C4-2B (cell line): ENCODE data around the gene TAS2R43.
"Not testable (repeated sequence)": the region's sequence is repeated elsewhere in the genome, so short reads cannot be mapped to it uniquely, and the experiment has no call there.

Experiments used
- H3K27ac ChIP-seq: fragments of 450-650 bp; 2 replicates; pipeline ENCODE4 v1.5.1; 2017
- ZFX ChIP-seq: fragments of 450-650 bp; IDR thresholded peaks from 2 replicates; pipeline ENCODE4 v1.6.1; 2017
- TF ChIP-seq, protein P1 (sequence below): fragments of 450-650 bp; conservative IDR thresholded peaks from 2 replicates; pipeline ENCODE4 v1.5.1; 2017; ENCODE audit warnings: mild to moderate bottlenecking

The TAS2R43 gene, protein sequence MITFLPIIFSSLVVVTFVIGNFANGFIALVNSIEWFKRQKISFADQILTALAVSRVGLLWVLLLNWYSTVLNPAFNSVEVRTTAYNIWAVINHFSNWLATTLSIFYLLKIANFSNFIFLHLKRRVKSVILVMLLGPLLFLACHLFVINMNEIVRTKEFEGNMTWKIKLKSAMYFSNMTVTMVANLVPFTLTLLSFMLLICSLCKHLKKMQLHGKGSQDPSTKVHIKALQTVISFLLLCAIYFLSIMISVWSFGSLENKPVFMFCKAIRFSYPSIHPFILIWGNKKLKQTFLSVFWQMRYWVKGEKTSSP

DNA sequence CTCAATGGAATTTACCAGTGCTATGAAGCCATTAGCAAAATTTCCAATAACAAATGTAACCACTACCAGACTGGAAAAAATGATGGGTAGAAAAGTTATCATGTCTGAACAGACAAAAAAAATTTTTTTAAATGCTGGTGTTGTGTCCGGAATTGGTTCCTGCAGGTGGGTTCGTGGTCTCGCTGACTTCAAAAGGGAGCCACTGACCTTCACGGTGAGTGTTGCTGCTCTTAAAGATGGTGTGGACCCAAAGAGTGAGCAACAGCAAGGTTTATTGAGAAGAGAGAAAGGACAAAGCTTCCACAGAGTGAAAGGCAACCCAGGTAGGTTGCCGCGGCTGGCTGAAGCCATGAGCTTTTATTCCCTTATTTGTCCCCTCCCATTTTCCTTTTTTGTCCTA, at the start of gene TAS2R43:
TAS2R43 (minus strand) TSS at position 186 of the 400 bp plus-strand sequence; CDS start at position 102, 84 bp downstream.
- no peak within 1 kb of the TSS for H3K27ac ChIP-seq
- TF ChIP-seq, protein P1, sequence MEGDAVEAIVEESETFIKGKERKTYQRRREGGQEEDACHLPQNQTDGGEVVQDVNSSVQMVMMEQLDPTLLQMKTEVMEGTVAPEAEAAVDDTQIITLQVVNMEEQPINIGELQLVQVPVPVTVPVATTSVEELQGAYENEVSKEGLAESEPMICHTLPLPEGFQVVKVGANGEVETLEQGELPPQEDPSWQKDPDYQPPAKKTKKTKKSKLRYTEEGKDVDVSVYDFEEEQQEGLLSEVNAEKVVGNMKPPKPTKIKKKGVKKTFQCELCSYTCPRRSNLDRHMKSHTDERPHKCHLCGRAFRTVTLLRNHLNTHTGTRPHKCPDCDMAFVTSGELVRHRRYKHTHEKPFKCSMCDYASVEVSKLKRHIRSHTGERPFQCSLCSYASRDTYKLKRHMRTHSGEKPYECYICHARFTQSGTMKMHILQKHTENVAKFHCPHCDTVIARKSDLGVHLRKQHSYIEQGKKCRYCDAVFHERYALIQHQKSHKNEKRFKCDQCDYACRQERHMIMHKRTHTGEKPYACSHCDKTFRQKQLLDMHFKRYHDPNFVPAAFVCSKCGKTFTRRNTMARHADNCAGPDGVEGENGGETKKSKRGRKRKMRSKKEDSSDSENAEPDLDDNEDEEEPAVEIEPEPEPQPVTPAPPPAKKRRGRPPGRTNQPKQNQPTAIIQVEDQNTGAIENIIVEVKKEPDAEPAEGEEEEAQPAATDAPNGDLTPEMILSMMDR, result no peak
- TF ChIP-seq ZFX, result no peak

DNA sequence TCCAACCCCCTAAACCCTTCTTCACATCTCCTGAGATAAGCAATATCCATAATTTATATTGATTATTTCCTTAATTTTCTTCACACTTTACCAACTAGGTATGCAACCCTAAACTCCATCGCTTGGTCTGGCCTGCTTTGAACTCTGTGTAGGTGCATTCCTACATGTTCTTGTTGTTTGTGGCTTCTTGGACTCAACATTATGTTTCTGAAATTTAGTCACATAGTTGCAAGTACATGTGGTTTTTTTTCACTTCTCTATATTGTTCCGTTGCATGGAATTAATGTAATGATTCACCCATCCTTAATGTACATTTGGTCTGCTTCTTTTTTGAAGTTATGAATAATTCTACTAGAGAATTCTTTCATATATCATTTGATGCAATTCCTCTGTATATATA, 44.0 kb upstream of the TAS2R43 start:
- TF ChIP-seq, protein P1, result no peak
- TF ChIP-seq ZFX, result no peak
- H3K27ac ChIP-seq, result no peak overlapping the region

DNA sequence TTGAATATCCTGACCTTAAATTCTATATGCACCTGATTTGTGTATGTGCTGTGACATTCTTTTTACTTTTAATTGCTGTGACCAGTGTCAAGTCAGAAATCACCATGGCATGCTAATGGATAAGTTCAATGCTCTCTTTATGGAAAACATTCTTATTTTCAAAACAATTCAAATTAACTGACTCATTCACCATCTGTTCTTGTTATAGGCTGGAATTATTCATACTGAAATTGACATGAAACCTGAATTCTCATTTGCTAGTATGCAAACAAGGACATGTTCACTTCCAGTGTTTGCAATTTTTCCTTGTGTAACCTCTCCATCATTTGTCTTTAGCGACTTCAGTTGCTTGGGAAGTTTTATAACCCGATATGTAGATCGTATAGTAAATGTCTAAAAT, 42.2 kb upstream of the TAS2R43 start, which contains the start of gene TAS2R30:
TAS2R30 (minus strand) TSS at position 340 of the 400 bp plus-strand sequence. CDS start 400 bp downstream, outside the sequence.
- H3K27ac ChIP-seq, result no peak within 1 kb of the TSS
- TF ChIP-seq, protein P1, result no peak
- TF ChIP-seq ZFX, result no peak

DNA sequence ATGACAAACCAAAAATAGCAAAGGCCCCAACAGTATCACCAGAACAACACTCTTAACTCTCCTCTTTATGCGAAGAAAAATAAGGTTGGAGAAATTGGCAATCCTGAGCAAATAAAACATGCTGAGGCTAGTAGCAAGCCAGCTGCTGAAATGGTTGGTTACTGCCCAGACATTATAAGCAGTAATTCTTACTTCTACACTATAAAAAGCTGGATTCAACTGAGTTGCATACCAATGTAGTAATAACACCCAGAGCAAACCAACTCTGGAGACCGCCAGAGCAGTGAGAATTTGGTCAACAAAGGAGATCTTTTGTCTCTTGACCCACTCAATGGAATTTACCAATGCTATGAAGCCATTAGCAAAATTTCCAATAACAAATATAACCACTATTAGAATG, 41.7 kb upstream of the TAS2R43 start:
- H3K27ac ChIP-seq, result no peak overlapping the region
- TF ChIP-seq, protein P1, result no peak
- no peak for TF ChIP-seq ZFX

DNA sequence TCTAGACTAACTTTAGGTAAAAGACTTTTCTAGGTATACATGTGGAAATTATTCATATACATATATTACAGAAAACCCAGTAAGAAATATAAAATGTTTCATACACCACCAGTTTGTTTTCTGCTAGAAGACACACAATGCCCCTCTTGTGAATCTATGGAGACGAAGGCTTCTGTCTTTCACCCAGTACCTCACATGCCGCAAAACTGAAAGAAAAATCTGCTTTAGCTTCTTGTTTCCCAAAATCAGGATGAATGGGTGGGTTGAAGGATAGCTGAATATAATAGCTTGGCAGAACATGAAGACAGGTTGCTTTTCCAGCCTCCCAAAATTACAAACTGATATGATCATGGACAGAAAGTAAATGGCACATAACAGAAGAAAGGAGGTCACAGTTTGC, 41.0 kb upstream of the TAS2R43 start:
- H3K27ac ChIP-seq, result no peak overlapping the region
- TF ChIP-seq, protein P1, result no peak
- TF ChIP-seq ZFX, result no peak

DNA sequence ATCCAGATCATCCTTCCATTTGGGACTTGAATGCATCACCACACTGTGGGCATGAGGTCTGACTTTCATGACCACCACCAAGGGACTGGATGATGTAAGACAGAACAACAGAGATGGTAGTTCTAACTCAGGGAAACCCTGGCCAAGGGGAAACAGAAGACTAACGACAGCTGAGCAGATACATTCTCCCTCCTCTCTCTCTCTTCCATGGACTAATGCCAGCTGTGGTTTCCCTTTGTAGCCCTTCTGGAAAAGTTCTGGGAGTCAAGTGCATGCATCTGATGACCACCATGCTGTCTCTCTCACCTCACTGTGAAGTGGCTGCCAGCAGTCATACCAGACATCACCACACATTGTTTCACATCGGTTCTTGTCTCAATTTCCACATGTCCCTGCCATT, 38.9 kb upstream of the TAS2R43 start:
- TF ChIP-seq, protein P1, result no peak
- no peak for TF ChIP-seq ZFX
- no peak overlapping the region for H3K27ac ChIP-seq

DNA sequence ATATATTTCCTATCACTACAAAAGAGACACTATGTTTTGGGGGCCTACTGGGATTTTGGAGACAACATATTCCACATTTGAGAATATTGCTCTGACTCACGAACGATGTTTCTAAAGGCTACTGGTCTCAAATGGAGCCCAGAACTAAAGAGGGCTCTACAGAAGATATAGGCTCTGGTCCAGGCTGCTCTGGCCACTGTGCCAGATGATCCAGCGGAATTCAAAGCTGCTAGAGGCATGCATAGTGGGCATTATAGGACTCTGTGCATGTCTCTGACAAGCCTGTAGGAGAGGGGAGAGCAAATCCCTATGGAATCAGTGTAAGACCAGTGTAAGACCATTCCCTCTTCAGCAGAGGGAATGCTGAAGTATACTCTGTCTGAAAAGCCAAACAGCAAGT, 38.3 kb upstream of the TAS2R43 start:
- H3K27ac ChIP-seq, result no peak overlapping the region
- TF ChIP-seq, protein P1, result no peak
- no peak for TF ChIP-seq ZFX

DNA sequence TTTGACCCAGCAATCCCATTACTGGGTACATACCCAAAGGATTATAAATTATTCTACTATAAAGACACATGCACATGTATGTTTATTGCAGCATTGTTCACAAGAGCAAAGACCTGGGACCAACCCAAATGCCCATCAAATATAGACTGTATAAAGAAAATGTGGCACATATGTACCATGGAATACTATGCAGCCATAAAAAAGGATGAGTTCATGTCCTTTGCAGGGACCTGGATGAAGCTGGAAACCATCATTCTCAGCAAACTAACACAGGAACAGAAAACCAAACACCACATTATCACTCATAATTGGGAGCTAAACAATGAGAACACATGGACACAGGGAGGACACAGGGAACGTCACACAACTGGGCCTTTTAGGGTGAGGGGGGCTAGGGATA, 22.0 kb upstream of the TAS2R43 start:
- not testable (repeated sequence) for H3K27ac ChIP-seq

DNA sequence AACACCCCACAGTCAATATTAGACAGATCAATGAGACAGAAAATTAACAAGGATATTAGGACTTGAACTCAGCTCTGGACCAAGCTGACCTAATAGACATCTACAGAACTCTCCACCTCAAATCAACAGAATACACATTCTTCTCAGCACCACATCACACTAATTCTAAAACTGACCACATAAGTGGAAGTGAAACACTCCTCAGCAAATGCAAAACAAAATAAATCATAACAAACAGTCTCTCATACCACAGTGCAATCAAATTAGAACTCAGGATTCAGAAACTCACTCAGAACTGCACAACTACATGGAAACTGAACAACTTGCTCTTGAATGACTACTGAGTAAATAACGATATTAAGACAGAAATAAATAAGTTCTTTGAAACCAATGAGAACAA, 19.1 kb upstream of the TAS2R43 start:
- not testable (repeated sequence) for H3K27ac ChIP-seq
